Measurements from ENCODE around the gene PHLPP1.

Gene PHLPP1

DNA sequence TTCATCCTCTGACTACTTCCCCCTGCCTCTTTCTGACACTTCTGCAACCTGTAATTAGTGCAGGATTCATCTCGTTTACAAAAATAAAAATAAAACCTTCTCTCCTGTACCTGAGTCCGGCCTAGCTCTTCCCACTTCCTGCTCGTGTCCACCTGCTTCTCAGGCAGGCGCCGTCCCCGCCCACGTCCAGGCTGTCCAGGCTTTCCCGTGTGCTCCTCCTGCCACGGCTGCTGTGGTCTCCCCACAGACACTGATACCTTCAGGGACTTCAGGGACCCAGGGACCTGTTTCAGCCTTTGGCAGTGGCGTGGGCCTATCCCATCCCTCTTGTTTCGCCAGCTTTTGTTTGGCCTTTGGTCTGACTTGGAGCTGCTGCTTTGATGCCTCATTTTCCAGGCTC, 272.5 kb downstream of the PHLPP1 start:
- no peak for DNase-seq

DNA sequence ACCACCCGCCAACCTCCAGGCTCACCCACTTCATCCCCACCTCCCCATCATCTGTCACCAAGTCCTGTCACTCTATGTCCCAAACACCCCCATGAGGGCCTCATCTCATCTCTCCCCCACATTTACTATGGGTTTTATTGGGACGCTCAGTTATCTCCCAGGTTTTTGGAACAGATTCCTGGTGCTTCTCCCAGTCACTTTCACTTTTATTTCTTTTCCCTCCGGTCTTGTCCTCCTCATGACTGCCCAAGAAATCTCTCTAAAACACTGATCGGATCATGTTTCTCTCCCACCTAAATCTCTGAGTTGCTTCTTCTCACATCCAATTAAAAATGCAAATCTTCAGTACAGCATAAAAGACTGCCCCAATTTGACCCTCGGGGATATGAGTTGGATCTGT, 273.1 kb downstream of the PHLPP1 start:
- no peak for DNase-seq

DNA sequence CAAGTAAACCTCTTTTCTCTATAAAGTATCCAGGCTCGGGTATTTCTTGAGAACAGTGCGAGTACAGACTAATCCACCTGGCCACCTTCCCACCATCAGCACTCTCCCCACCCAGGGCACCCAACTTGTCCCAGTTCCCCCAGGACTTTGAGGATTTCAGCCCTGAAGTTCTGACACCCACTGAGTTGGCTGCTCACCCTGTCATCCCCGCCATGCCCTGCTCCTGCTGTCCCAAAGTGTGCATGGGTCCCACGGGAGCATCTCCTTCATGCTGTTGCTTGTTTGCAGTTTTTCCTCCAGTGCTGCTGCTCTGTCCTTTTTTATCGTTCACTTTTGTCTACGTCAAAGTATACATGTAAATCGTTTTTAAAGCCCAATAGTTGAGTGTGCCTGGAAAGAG, 273.9 kb downstream of the PHLPP1 start:
- DNase-seq: no peak

DNA sequence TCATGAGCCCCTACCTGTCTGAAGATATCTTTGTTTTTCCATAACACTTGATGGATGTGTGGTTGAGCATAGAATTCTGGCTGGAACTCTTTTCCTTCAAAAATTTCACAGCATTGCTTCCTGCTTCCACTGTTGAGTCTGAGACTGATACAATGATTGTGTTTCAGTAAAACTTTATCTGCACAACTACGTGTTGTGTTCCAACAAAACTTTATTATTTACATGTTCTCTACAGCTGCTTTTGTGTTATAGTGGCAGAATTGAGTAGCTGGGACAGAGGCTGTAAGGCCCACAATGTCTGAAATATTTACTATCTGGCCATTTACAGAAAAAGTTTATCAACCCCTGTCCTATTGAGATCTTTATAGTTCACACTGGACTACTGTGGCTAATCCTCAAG, 275.3 kb downstream of the PHLPP1 start:
- no peak for DNase-seq

DNA sequence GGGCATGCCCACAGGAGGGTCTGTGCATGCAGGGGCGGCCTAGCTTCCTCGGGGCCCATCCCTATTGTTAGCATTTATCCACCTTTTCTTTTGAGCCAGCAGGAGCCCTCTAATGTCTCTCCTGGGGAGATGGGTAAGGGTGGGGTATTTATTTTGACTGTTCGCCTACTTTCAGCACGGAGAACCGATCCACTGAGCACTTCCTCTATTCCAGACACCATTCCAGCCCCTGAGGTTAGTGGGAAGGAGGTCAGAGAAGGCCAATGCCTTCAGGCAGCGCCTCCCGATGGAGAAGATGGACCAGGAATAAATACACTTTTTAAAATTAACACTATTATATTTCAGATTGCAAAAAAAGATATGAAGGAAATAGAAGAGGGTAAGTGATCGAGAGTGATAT, 276.0 kb downstream of the PHLPP1 start:
- no peak for DNase-seq

DNA sequence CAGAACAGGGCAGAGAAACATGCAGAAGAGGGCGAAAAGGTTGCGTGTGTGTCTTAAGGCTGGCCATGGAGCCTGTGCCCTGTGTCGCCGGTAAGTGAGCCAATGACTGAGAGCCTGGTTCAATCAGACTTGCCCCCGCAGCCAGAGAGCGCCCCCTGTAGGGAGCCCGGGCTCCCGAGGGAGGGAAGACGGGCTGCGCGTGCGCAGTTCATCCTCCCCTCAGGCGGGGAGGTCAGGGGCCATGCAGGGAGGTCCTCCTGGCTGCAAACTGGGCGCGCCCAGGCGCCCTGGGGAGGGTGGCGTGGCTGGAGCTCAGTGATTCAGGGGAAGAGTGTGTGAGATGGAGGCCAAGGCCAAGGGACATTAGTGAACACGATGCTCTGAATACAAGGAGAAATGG, 276.6 kb downstream of the PHLPP1 start:
- DNase-seq: no peak

DNA sequence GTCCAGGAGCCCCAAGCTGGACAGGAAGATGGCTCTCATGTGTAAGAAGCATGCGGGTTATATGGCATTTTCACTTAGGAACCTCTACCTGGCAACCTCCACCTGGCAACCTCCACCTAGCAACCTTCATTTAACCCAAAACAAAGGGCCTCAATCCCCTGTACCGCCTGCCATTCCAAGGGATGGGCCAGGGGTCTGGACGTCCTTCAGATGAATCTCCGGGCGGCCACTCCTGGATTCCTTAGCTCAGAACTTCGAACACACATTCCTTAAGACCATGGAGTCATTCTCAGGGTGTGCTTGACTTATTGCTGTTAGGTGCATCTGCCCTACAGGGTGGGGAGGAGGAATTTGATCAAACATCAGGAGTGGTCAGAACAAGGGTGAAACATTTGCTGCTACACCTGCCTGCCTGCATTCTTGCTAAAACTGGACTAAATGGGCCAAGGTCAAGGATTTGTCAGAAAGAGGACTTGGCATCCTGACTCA, 277.6 kb downstream of the PHLPP1 start:
- no peak for DNase-seq

DNA sequence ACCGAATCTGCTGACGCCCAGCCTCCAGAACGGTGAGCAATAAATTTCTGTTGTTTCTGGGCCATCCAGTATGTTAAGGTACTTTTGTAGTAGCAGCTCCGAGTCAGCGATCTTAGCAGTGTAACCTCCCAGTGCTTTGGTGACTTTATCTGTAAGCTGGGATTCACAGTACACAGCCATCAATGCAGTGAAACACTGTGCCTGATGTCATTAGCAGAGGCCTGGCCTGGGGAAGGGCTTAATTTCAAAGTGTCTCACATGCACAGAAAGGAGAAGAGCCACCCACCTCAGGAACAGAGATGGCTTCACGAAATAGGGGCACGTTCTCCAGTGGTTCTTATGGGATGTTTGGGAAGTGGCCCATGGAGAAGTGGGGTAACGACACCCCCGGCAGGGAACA, 281.2 kb downstream of the PHLPP1 start:
- DNase-seq: no peak

DNA sequence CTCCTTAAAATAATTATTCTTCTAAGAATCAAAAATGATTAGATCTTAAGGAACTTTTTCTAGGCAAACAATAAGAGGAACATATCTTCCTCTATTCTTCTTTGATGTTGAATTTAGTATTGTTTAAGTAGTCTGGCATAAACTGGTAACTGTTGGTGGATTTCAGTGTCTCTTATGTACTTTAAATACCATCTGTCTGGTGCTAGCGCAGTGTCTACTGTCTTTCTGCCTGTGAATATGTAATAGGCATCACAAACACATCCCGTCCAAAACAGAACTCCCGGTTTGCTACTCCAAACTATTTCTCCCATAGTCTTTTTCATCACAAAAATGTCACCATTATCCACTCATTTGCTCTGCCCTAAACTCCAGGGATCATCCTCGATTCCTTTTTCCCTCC, 281.7 kb downstream of the PHLPP1 start:
- DNase-seq: no peak

DNA sequence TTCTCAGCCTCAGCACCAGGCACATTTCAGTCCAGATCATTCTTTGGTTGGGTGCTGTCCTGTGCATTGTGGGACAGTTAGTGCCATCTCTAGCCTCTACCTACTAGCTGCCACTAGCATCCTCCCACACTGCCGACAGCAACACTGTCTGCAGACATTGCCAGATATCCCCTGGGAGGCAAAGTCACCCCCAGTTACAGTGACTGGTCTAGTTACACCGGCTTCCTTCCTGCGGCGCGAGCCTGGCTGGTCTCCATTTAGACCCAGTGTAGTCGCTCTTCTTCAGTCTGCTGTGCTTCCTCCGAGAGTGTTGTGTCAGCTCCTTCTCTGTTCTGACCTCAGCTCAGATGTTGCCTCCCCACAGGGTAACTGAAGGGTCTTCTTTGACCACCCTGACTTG, 283.1 kb downstream of the PHLPP1 start:
- DNase-seq: no peak

DNA sequence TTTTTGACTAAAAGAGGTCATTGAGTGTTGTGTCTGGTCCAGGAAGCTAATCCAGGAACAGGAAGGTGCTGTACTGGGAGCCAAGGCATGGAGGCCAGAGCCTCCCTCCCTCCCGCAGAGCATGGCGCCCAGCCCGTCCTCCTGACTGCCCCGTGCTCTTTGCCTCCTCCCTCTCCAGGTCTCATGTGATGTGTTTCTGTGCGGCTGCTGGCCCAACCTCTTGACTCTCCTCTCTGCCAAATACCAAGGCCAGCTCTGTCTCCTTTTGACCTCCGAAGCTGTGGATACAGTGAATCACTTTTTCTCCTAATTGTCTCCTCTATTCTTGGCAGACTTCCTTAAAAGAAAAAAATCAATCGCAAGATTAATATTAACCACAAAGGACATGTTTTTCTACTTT, 284.1 kb downstream of the PHLPP1 start:
- DNase-seq: no peak

DNA sequence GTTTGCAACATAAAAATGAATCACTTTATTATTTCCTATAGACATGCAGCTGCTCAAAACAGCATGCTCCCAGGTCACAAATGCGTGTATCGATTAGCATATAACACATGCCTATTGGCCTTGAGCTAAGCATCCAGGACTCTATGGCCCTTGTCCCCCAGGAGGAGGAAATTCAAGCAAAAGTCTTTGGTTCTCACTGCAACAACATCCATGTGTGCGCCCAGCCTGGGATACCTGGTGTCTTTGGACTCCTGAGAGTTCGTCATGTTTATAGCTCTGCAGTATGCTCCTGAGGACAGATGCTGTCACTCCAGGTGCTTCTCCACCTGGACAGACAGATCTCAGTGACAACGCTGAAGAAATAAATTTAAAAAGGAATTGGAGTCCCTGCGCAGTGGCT, 284.6 kb downstream of the PHLPP1 start:
- DNase-seq: no peak

DNA sequence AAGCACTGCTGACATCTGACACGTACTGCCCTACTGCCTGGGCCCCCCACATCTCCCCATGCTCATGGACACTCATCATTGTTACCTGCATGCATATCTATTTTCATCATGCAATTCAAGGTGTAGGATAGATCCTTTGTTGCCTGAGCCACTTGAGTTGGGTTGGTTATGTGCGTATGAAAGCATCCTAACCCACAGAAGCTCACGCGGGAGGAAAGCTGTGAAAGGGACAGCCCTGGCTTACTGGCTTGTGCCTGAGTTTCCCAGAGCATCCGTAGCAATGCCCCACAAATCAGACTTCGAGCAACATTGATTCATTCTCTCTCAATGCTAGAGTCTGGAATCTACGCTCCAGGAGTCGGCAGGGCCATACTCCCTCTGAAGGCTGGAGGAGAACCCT, 285.5 kb downstream of the PHLPP1 start:
- DNase-seq: no peak

DNA sequence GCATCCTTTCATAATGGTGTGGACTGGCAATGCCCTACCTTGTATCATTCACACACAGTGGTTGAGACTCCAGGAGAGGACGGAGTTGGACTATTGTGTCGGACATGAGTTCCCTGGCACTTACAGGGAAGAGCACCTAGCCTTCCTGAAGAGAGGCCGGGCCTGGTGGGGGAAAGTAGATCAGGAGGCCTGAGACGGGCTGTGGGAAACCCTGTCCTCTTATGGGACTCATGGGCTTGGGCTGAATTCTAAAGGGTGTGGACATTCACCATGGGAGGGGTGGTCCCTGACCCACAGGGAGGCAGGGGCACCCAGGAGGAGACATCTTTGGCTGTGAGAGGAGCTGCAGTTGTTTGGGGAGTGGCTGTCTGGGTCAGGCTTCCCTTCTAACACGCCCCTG, 286.5 kb downstream of the PHLPP1 start:
- no peak for DNase-seq

DNA sequence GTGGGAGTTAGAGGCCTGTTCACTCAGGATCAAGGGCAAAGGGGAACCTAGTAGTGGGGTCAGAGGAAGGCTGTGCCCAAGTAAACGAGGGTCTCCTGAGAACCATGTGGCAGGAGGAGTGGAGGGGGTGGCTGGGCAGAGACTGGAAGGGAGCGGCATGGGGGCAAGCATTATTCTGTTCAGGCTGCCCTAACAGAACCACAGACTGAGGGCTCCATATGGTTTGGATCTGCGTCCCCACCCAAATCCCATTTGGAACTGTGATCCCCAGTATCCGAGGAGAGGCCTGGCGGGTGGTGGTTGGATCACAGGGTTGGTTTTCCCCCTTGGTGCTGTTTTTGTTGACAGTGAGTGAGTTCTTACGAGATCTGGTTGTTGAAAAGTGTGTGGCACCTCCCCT, 287.0 kb downstream of the PHLPP1 start:
- DNase-seq: no peak

DNA sequence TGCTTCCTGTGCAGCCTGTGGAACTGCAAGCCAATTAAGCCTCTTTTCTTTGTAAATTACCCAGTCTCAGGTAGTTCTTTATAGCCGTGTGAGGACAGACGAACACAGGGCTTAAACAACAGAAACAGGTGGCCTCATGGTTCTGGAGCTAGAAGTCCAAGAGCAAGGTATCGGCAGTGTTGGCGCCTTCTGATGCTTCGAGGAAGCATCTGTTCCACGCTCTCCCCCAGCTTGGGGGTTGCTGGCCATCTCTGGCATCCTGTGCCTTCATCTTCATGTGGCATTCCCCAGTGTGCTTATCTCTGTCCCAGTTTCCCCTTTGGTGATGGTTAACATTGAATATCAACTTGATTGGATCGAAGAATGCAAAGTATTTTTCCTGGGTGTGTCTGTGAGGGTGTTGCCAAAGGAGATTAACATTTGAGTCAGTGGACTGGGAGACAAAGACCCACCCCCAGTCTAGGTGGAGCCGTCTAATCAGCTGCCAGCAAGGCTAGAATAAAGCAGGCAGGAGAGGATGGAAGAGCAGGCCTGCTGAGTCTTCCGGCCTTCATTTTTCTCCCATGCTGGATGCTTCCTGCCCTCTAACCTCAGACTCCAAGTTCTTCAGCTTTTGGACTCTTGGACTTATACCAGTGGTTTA, 287.6 kb downstream of the PHLPP1 start:
- DNase-seq: no peak

DNA sequence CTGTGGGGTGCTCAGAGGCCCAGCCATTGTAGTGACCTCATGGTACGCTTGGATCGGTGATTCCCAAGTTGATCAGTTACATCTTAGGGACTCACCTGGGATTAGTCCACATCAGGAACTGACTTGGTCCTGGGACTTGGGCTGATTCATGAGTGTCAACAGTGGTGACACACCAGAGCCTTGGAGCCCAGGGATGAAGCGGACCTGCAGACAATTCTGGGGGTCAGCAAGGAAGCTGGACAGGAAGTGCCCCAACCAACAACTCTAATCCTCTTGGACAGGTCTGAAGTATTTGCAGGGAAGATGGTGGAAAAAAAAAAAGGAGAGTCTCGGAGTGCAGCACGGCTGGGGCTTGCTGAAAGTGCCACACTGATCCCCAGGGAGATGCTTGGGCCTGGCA, 288.6 kb downstream of the PHLPP1 start:
- no peak for DNase-seq

DNA sequence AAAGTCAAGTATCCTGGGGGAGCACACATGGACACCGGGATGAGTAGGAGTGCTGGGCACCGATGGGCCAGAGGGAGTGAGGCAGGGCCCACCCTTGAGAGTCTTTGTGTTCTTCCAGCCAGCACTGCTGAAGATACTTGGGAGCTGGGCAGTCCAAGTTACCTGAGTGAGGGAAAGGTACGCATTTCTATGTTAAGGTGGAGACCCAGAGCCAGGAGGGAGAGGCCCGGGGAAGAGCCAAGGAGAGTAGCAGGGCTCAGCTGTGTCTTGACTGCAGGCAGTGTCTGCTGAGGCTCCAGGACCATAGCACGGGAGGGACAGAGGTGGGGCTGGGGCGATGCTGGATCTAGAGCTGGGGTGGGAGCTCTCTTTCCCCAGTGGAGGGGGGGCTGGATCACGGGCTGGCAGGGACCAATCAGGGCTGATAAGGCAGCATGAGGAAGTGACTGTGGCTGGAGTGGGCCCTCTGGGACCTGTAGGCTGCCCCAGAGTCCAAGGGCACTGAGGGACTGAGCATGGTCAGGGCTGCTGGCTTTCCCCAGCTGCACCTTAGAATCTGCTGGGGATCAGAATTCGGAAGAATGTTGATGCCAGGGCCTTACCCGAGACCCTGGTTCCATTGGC, 289.2 kb downstream of the PHLPP1 start:
- no peak for DNase-seq

DNA sequence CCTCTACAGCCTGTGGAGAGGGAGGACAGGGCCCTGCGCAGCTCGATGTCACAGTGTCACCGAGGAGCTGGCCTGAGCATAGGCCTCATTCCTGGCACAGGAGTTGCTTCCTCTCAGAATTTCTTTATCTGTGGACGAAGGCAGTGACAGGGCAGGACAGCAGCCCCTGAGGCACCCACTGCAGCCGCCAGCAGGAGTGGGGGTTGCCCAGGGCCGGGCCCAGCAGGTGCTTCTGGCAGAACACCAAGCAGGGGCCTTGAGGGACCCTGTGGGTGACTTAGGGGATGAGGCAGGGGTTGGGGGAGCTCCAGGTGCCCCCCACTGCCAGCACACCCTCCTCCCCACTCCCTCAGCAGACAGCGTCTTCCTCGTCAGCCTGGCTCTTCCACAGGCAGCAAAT, 290.0 kb downstream of the PHLPP1 start:
- DNase-seq: no peak

DNA sequence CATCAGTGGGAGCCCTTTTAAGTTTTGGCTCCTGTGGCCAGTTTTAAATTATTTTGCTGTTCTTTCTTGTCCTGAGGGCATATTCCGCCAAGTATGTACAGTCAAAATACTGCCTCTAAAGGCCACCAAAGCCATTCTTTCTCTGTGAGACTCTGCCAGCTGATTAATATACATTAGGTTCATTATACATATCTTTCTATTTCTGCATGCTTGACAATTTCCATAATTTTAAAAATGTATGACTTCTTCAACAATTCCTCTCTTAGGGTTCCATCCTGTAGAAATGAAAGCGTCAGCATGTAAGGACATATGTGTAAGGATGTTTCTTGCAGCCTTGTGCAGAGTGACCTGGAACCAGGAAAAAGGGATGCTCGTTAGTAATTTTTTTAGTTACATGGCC, 291.9 kb downstream of the PHLPP1 start:
- no peak for DNase-seq

DNA sequence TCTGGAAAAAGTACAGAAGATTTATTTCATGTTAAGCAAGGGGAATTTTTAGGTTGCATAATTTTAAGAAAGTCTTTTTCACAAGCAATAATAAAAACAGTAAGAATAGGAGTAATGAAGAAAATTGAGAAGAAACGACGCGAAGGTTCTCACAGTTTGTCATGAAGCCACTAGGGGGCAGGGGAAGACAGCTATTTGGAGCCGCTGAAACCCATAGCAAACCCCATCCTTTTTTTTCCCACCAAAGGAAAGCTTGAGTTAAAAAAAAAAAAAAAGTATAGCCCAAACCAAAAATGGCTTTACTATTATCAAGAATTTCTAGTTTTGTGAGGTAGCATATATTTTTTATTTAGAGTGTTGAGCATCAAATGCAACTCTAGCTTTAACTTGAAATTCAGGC, 300.9 kb downstream of the PHLPP1 start:
- DNase-seq: peak; percentile 67 to 71

DNA sequence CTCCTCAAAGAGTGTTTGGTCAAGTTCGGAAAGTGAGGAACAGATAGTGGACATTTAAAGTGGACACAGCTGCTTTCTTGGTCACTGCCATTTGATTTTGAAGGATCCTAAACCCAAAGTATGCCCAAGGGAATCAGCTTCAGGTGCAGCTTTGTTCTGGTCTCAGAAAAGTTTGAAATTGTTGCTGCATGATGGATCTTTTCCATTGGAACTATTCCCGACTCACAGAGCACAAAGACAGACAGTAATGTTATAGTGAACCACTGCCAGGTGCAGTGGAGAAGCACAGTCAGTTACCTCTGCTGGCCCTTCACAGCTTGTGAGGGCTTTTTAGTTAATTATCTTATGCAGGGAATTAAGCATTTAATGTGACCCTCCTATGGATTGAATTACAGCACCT, 301.7 kb downstream of the PHLPP1 start:
- no peak for DNase-seq

DNA sequence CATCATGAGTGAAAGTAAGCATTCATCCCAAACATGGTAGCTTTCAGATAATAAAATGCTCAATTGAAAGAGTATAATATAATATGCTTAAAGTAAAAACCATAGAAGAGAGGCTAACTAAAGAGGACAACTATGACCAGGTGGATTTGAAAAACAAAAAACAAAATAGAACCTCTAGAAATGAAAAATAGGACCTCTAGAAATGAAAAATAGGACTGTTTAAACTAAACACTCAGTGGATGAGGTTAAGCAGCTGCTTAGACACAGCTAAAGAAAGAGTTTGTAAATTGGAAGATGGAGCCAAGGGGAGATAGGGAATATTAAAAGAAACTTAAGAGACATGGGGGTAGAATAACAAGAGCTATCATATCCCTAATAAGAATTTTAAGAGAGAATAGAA, 302.6 kb downstream of the PHLPP1 start:
- no peak for DNase-seq

DNA sequence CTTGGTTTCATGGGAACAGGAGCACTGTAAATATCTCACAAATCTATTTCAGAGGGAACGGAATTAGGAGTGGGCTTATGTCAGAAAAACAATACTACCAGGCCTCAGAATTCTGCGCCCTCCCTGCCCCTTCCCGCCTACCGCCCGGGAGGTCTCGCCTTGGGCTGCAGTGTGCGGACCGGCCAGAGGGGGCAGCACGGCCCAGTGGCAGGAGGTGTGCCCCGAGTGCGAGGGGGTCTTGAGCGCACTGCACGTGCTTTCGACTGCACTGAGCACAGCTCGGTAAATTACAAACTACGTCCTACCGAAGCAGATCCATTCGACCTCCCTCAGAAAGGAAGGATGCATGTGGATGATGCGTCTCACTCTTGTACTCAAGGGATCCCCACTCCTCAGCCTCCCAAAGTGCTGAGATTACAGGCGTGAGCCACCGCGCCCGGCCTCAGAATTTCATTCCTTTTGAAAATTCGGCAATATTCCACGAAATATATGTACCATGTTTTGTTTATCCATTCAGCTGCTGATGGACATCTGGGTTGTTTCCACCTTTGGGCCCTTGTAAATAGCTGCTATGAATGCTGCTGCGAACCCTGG, 307.2 kb downstream of the PHLPP1 start:
- DNase-seq: no peak
